ENCODE data around the gene FCGR3A.
"Not testable (repeated sequence)": the region's sequence is repeated elsewhere in the genome, so short reads cannot be mapped to it uniquely, and the experiment has no call there.

DNA sequence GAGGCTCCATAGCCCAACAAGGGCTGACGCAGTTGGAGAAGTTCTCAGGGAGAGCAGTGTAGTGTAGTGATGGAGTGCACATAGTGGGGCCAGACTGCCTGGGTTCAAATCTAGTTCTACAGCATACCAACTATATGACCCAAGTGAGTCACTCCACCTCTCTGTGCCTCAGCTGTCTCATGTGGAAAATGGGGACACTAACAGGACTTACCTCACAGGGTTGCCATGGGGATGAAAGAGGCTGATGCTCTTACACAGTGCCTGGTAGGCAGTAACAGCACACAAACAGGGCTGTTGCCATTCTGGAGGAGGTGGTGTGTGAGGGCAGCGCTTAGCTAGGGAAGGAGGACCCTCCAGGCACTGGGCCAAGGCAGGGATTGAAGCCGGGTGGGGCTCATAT, 43.0 kb upstream of the FCGR3A start:
- TF ChIP-seq, protein P1, sequence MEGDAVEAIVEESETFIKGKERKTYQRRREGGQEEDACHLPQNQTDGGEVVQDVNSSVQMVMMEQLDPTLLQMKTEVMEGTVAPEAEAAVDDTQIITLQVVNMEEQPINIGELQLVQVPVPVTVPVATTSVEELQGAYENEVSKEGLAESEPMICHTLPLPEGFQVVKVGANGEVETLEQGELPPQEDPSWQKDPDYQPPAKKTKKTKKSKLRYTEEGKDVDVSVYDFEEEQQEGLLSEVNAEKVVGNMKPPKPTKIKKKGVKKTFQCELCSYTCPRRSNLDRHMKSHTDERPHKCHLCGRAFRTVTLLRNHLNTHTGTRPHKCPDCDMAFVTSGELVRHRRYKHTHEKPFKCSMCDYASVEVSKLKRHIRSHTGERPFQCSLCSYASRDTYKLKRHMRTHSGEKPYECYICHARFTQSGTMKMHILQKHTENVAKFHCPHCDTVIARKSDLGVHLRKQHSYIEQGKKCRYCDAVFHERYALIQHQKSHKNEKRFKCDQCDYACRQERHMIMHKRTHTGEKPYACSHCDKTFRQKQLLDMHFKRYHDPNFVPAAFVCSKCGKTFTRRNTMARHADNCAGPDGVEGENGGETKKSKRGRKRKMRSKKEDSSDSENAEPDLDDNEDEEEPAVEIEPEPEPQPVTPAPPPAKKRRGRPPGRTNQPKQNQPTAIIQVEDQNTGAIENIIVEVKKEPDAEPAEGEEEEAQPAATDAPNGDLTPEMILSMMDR (IDR thresholded peaks at IDR 0.05) = not testable (repeated sequence)
- not testable (repeated sequence) for TF ChIP-seq POLR2A (IDR thresholded peaks at IDR 0.05)
